Occipital lobe (tissue), 2 donors: ENCODE results near the gene CDC73. TPM values are rescaled to one million over a fixed set of nuclear protein-coding genes. Genes with fewer than 3 reads are reported as not detected.
"Not testable (repeated sequence)": the region's sequence is repeated elsewhere in the genome, so short reads cannot be mapped to it uniquely, and the experiment has no call there.

ENCODE experiments used
- DNase-seq: peaks from one replicate; lab custom pipeline; 2025; lab: John Stamatoyannopoulos, UW
- total RNA-seq: library from RNA; depleted of rRNA; stranded (reverse); fragments of >200 nt; gene quantifications from one replicate; pipeline ENCODE4 v1.2.3, GENCODE V29; 2014

The CDC73 gene
- total RNA-seq, 1 donor from 2014 or later, result 48.7 TPM

DNA sequence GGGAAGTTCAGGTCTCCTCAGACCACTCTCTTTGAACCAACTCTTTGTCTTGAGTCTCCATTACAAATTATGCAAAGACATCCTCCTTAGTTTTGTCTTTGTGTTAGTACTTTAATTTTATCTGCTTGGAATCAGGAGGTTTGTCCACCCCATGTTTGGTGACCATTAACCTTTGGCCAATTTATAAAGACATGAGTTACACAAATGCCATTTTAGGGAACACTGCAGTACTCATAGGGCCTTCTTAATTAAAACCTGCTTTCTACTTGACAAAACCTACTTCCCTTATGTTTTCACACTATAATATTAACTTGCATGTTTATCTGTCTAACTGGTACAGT, 7.9 kb upstream of the CDC73 start:
- no peak for DNase-seq

DNA sequence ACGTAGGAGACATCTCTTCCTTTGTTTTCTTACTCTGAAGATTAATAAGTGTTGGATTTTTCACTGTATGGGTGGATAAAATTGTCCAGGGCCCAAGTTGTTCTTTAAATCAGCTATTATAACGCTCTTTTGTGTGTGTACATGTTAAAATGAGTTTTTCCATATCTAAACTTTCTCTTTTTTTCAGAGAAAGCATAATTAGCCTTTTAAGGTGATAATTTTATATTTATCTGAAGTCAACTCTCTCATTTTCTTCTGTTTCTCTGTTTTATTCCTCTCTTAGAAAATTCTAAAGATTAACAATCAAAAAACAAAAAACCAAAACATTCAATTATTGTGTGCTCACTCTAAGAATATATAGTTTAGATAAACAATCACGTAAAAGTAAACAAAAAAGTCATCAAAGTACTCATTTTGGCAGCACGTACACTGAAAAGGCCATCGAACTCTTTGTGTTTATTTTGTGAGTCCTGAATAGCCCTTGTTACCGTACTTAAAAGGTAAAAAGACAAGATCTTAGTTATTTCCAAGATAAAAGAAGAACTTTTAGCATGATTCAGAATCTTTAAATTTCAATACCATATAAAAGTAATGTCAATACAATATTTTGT, 7.2 kb upstream of the CDC73 start:
- DNase-seq, result no peak

DNA sequence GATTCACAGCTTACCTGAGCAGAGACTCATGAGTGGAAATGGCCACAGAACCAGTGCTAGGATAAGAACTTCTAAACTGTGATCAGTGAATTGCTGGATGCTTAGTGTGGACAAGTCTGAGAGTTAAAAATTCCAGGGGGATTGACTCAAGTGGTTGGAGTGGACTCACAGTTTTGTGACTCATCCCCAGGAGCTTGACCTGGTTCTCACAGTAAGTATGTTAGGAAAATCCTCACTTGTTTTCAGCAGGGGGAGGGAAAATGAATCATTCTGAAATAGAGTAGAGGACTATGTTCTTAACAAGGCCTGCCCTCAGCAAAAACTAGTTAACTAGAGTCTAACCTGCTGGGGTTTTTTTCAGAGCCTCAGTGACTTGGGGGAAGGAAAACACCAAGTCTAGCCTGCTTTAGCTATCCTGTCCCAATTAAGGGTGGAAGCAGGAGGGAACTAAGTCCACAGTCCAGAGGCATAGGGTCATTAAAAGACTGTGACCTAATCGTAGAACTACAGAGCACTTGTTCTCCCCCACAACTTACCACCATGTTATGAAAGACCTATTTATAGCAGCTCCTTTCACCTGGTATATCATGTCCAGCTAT, 6.1 kb upstream of the CDC73 start:
- DNase-seq, result no peak

DNA sequence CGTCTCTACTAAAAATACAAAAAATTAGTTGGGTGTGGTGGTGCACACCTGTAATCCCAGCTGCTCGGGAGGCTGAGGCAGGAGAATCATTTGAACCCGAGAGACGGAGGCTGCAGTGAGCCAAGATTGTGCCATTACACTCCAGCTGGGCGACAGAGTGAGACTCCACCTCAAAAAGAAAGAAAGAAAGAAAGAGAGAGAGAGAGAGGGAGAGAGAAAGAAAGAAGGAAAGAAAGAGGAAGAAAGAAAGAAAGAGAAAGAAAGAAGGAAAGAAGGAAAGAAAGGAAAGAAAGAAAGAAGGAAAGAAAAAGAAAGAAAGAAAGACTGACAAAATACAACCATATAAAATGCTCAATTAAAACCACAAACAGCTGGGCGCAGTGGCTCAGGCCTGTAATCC, 4.7 kb upstream of the CDC73 start:
- DNase-seq, result not testable (repeated sequence)

DNA sequence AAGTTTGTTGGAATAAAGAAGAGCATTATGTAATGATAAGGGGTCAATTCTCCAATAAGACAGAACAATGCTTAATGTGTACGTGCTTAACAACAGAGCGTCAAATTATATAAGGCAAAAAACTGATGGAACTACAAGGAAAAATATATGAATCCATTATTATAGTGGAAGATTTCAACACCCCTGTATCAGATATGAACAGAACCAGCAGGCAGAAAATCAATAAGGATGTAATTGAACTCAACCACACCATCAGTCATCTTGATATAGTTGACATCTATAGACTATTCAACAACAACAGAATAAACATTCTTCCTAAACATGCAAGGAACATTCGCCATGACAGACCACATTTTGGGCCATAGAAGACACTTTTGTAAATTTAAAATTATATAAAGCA, 3.6 kb upstream of the CDC73 start:
- no peak for DNase-seq

DNA sequence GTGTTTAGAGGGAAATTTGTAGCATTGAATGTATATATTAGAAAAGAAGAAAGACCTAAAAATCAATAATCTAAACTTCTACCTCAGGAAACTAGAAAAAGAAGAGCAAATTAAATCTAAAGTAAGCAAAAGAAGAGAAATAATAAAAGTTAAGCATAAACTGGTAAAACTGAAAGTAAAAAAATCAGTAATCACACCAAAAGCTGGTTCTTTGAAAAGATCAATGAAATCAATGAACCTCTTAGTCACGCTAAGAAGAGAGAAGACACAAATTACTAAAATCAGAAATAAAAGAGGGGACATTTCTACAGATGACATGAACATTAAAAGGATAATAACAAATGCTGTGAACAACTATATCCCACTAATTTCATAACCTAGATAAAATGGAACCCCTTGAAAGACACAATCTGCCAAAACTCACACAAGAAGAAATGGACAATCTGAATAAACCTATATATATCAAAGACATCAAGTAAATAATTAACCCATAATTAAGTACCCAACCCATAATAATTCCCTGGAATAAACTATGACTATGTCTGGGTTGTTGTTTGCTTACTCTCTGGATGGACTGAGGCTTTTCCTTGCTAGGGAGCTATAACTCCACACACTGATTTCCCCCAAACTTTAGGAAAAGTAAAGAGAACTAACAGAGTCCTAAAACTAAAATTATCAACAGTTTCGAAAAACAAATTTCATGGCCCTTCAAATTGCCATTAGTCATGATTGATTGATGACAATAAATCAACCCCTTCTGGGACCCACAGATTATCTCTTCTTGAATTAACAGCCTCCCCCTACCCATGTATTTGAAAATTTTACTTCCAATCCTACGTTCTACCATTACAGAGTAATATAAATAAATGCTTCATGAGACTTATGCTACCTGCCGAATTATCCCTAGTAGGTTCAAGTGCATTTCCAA, 2.8 kb upstream of the CDC73 start:
- DNase-seq, result no peak

DNA sequence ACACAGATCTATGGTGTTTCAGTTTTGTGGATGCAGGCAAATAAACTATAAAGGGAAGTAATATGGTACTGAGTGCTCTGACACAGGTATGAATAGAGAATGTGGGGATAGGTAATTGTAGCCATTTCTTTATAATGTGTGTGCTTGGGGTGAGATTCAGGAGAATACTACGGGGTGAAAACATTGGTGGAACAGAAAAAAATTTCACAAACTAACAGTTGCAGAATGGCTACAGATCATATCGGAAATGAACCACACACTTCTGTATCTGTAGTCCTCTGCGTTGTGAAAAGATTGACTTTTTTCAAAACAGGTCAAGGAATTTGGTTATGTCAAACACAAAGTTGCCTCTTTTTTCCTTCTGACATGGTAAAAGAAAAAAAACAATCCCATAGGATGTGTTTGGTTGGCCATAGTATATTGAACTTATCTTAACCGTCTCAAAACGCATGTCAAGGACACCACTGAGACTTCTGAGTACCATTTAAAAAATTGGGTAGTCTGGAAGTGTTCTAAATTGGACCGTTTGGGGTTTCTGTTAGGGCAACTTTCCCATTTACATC, 1.1 kb upstream of the CDC73 start:
- DNase-seq, result no peak

DNA sequence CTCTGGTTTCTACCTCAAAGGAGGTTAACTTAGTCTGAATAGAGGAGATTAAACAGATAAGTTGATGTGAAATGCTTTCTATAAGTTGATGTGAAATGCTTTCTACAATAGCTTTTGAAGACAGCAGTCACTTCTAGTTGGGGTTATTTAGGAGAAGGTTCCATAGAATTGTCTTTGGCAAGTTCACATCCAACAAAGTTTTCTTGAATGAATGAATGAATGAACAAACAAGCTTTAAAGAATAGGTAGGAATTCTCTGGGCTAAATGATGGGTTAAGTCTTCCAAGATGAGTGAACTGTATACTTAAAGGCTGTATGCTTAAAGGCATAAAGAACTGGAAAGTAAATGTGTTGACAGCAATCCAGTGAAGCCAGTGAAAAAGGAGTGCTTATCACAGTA, 1.9 kb downstream of the CDC73 start:
- no peak for DNase-seq

DNA sequence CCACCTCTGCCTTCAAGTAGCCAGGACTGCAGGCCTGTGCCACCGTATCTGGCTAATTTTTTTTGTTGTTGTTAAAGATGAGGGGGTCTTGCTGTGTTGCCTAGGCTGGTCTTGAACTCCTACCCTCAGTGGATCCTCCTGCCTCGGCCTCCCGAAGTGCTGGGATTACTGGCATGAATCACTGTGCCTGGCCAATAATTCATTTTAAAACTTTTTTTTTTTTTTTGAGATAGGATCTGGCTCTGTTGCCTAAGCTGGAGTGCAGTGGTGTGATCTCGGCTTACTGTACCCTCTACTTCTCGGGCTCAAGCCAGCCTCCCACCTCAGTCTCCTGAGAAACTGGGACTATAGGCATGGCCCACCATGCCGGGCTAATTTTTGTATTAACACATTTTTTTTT, 3.5 kb downstream of the CDC73 start:
- DNase-seq, result no peak

DNA sequence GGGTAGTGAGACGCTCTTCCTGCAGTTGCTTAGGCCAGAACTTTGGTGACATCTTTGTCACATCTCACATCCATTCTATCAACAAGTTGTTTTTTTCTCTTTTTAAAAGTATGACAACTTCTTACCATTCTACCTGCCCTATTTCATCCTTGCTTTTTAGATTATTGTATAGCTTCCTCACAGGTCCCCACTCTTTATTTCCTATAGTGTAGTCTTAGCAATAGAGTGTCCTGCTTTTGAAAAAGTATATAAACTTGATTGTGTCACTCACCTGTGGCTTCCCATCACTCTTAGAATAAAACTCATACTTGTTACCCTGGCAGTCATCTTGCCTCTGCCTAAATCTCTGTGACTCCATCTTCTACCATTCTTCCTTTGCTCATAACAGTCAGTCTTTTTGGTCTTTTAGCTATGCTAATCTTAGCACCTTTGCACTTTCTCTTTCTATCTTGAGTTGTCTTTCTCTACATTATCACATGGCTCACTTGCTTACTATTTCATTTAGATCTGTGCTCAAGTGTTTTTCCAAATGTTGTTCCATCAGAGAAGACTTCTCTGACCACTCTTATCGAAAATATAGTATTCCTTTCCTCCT, 9.5 kb downstream of the CDC73 start:
- DNase-seq, result no peak

DNA sequence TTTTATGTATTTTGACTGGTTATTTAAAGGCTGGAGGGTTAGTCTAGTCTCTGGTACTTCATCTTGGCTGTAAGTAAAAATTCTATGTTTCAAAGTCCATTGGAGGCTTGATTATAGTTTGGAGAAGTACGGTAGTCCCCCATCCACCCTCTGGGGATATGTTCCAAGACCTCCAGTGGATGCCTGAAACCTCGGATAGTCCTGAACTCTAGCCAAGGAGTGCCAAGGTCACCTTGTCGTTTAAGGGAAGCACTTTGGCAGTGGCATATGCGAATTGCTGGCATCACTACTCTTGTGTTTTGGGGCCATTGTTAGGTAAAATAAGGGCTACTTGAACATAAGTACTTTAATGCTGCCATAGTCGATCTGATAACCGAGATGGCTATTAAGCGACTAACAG, 18.4 kb downstream of the CDC73 start:
- no peak for DNase-seq

DNA sequence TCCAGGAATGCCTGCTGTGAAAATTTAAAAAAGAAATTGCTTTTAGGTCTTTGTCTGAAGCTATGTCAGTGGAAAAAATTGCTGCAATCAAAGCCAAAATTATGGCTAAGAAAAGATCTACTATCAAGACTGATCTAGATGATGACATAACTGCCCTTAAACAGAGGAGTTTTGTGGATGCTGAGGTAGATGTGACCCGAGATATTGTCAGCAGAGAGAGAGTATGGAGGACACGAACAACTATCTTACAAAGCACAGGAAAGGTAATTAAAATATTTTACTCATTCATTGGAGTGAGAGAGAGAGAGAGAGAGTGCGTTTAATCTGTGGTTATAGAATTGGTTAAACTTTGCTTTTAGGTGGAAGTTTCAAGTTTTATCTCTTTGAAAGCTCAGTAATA, 20.0 kb downstream of the CDC73 start:
- DNase-seq, result no peak

DNA sequence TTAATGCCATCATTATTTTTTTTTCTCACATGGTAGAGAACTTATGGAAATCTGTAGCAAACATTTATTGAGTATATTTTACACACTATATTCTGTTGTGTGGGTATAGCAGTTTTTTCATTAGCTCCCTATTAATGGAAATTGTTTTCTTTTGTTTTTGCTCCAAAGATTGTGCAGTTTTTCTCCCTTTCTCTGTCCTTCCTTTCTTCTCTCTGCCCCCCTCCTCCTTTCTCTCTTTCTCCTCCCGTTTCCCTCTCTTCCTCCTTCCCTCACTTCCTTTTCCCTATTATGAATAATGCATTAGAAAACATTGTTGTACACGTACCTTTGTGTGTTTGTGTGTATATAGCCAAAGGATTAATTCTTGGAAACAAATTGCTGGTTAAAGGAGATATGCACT, 20.6 kb downstream of the CDC73 start:
- no peak for DNase-seq

DNA sequence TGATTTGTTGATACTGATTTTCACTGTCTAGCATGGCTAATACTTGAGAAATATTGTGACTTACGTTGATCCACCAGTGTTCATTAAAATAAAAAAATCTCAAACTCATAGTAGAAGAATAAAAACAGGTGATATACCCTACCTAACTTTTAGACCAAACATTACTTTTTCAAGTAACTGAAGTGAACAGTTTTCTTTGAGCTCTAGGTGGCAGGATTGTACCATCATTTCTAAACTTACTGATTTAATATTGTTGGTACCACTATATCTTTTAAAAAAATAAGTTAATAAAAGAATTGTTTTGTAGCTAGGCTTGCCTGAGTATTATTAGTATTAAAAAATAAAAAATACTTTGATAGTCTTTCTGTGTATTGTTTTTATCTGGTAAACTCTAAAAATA, 21.5 kb downstream of the CDC73 start:
- no peak for DNase-seq

DNA sequence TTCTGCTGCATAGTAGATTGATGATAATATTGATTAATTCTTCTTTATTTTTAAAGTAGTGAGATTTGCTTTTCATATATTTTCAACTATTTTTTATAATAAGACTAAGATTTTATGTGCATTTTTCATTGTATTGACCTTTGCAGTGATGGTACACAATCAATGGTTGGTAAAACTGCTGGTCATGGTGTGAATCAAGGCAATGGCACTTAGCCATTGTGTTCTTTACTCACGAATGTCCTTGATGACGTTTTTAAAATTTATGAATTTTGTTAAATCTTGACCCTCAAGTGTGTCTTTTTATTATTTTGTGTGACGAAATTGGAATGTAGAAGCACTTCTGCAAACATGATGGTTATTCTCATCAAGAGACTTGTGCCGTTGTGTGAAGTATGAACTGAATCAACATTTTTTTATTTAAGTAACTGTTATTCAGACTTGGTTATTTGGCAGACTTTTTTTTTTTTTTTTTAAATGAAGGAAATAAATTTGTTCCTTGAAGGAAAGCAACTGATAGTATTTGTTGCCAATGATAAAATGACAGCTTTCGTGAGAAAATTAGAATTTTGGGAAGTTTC, 22.6 kb downstream of the CDC73 start:
- DNase-seq, result no peak

DNA sequence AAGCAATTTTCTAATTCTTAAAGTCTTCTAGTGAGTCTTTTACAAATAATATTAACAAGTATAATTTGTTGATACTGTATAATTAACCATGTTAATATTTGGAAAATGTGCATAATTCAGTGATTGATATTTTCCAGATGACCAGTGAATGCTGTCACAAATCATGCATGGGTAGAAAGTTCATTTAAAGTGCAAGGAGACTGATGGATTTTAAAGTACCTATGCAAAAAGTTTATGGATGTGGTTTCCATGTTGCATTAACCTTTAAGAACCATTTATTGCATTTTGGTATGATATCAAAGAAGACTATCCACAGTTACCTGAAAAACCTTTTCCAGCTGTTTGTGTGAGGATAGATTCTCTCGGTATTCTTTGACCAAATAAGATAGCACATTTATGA, 23.2 kb downstream of the CDC73 start:
- no peak for DNase-seq

DNA sequence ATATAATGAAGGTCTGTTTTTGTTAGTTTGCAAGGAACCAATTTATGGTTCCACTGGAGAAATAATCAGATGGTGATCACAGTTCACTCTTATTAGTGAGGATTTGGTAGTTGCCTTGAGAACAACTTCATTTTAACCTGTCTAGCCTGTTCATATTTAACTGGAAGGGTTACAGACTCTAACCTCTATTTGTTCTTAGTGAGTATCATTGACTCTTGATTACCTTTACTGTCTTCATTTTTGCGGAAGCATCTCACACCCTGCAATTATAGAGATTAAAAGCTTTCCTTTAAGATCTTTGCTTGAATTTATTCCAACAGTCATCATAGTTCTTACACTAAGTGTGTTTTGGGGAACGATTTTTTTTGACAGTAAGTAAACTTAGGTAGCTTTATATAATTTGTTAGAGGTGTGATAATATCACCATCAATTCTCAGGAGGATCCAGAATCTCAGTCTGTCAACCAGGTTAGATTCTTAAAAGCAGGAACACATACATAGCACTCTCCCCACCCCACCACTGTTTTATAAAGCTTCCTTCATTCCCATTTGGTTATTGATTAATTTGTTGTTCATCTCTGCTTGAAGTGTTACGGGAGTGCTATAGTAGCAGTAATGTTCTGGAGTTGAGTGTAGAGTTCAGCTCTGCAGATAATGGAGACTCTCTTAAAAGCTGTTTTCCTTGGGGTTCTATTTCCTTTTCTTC, 34.4 kb downstream of the CDC73 start:
- DNase-seq, result no peak

DNA sequence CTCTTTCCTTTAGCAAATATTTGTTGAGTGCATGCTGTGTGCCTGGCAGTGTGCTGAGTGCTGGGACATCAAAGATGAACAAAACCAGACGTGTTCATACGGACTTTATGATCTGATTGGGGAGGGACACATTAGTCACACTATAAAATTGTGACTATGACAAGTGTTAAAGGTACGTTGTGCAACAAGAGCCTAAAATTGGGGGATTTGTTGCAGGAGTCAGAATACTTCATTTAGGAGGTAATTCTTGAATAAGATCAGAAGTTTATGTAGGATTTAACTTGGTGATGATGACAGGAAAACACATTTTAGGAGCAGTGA, 35.0 kb downstream of the CDC73 start:
- no peak for DNase-seq

DNA sequence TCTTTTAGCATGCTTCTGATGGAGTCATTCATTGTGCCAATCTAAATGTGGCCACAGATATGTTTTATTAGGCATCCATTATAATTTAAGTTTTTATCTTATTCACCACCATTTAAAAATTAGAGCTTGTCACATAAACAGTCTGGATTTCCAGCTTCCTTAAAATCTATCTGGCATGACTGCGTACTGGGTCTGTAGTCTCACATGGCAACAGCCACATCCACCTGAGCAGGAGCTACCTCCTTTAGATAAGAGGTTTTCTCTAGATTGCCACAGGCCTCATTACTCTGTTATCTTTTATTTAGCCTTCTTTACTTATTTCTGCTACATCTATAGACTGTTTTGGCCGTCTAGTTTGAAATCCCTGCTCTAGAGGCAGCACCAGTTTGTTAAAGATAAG, 35.5 kb downstream of the CDC73 start:
- no peak for DNase-seq

DNA sequence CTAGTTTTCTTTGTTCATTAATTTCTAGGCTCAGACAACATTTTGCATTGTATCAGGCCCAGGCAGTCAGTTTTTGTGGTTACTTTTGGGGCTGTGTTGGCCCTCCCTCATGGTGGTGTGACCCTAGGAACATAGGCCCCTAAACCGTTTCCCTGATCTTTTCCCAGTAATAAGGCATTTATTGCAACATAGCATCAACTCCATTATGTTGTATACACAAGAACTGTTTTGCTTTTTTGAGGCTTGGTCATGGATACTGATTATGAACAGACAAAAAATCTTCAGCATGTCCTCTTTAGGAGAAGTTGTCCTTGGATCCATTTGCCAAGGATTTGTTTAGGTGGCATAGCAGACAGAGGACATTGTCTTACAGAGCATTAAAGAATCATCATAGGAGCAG, 54.3 kb downstream of the CDC73 start:
- DNase-seq, result no peak

DNA sequence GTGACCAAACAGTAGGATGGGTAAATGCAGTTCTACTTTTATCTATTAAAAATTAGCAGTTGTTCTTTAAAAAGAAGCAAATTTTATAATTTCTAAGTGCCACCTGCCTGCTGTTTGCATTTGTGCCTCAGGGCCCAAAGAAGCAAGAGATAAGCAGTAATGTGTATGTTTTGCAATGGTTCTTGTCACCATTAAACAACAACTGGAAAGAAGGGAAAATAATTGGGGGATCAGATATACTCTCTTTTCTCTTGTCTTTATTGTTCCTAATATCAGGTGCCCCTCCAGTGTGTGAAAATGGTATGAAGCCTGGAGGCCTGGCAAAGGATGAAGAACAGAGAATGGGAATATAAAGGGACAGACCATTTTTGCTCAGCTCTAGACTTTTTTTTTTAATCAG, 55.0 kb downstream of the CDC73 start:
- no peak for DNase-seq
